HT1080 (cell line): Measurements from ENCODE around the gene DAND5. TPM values are rescaled to one million over a fixed set of nuclear protein-coding genes. Genes with fewer than 3 reads are reported as not detected.

Experiments used
- DNase-seq: peaks from one replicate; pipeline ENCODE4 v3.0.0-alpha.2; 2015; ENCODE audit warnings: low read depth
- total RNA-seq: library from RNA; depleted of rRNA; stranded (reverse); fragments of >200 nt; shearing (Covaris generic); gene quantifications from 2 replicates; pipeline ENCODE4 v1.2.3, GENCODE V29; 2014

Gene DAND5
- total RNA-seq, 1 experiment from 2014 or later = 0.31 TPM

DNA sequence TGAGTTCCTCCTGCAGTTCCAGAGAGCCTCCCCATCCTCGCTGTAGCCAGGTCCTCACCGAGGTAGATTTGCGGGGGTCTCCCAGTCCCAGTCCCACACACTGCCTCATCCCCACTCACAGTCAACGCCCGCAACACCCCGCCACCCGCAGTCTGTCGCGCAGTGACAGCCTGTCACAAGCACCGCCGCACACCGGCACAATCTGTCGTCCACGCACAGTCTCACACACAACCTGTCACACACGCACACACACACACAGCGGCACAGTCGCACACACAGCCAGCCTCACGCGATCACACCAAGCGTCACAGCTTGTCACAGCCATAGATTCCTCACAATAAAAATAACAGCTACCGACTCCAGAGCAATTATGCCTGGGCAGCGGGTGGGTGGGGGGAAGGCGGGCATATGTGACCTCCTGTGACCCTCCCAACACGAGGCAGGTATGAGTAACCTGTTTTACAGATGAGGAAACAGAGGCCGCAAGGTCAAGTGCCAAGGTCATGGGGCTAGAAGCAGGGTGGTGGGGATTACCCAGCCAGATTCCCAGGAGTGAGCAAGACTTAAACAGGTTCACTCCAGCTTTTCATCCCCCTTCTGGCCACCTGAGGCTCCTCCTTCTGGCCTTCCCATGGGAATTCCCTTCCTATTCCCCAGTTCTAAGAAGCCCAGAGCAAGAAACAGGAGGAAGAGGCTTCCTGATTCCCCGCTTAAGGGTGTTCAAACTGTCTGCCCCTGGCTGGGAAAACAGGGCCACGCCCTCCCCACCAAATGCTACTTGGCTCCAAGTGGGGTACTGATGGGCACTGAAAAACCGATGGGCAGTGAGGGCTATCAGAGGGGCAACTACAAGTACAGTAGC is 39.8 kb downstream of the DAND5 start:
- no peak for DNase-seq

GRCh38 chr19:13010038-13010991 is 40.9 kb downstream of the DAND5 start:
- DNase-seq = no peak

DNA sequence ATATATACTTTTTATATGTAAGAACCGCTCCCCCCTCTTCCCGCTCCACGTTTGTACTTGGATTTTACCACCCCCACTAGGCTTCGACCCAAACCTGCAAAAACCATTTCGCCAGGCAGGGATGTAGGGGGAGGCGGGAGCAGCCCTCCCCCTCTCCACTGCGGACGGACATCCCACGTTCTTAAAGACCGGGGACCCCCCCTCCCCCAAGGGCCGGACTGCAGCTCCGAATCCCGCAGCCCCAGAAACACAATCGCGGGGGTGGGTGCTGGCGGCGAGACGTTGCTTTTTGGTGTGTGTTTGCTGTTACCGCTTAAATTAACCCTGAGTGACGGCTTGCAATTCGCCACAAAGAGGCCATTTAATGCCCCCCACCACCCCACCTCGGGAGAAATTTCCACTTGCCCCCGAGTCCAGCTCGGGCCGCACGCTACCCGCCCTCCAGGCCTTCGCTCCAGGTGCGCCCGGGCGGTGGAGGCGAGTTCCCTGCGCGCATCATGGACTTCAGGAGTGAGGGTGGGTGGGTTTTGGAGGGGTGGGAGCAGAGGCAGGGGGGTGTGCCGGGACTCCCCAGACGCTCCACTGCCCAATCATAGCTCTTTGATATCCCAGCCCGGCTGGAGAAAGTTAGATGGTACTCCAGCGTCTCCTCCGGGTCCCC is 41.7 kb downstream of the DAND5 start:
- no peak for DNase-seq

DNA sequence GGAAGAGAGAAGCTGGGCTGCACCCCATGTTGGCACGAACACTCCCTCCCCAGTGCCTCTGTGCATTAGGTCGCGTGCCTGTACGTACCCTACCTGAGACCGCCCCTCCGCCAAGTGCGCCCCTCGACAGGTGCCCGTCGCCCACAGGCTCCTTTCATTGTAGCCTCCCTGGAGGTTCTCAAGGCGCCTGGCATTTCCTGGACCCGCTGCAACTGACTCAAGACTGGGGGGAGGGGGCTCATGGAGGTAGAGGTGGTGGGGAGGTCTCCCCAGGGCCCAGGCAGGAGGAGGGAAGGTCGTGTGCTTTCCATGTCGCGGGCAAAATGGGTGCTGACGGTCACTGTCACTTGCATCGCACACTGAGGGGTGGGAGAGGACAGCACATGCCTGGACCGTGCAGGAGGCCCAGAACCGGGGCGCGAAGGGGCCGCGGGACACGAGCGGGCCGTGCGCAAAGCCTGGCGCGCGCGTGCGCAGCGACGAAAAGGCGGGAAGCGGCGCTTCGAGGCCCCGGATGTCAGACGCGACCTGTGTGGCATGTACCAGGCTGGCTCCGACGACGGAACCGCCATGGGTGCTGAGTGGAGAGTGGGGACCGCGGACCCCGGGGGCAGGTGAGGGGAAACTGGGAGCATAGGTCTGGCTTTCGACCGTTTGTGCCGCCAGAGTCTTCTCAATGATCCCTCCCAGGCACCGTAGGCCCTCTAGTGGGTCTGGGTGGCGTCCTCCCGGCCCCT is 42.4 kb downstream of the DAND5 start:
- DNase-seq = no peak

DNA sequence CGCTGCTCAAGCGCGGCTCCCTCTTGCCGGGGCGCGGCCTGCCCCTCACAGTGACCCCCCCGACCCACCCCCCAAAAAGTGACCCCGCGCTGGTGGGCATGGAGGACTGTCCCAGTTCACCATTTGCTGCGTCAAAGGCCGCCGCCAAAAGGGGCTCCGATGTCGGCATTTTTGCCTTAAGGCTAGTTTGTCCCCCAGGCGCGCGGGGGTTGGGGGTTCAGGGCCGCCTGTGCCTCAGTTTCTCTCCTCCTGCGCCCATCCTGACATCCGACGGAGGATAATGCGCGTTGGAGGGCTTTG is 43.0 kb downstream of the DAND5 start:
- DNase-seq = no peak

DNA sequence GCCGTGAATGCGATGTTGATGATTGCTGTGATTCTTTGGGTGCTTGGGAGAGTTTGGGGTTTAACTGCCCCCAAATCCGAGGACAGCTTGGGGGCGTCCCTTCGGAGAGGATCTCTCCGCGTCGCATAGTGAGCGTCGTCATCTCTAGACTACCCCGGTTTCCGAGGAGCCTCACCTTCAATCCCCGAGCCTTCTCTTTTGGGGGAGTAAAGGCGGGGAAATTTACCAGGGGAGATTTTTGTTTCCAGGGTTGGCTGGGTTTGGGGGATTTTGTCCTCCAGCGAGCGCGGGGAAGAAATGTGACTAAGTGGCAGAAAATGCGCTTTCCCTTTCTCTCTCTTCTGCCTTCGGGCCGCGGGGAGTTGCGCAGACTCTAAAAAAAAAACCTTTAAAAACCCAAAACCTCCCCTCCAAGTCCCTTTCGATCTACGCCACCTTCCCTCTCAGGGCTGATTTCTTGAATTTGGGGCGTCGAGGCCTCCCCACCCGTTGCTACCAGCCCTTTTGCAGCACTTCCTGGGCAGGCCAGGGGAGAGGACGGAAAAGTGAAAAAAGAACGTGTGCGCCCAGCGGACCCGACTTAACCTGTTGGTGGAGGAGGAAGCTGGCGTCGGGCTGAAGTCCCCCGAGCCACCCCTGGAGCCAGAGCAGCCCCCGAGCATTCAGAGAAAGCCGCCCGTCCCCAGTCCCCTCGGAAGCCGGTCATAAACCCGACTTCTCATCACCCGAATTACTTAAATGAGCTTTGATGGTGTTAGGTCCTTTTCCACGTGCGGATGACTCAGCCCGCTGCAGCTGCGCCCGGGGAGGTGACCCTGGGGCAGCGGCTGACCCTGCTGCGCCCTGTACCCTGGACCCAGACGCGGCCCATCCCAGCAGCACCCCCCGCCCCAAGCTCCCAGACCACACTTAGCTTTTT is 43.6 kb downstream of the DAND5 start:
- peak; percentile 62 for DNase-seq

DNA sequence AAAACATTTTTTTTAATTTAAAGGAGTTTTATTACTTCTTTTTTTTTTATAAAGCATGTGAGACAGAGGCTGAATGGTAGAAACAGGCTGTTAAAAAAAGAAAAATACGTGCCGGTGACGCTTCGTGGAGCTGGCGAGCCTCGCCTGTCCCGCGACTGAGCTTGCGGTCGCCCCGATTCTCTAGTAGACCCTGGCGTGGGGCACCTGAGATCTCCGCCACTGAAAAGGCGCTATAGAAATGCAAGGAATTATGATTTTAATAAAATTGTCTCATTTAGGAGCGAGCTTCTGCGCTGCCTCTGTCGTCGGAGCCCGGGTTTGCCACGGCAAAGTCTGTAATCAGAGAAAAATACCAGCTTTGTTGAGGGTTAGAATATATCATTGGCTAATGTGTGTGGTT is 44.3 kb downstream of the DAND5 start:
- no peak for DNase-seq

GRCh38 chr19:13014101-13014920 is 44.9 kb downstream of the DAND5 start:
- DNase-seq = no peak

- no peak for DNase-seq
Observed at GRCh38 chr19:13014921-13015280, 45.5 kb downstream of the DAND5 start.

DNA sequence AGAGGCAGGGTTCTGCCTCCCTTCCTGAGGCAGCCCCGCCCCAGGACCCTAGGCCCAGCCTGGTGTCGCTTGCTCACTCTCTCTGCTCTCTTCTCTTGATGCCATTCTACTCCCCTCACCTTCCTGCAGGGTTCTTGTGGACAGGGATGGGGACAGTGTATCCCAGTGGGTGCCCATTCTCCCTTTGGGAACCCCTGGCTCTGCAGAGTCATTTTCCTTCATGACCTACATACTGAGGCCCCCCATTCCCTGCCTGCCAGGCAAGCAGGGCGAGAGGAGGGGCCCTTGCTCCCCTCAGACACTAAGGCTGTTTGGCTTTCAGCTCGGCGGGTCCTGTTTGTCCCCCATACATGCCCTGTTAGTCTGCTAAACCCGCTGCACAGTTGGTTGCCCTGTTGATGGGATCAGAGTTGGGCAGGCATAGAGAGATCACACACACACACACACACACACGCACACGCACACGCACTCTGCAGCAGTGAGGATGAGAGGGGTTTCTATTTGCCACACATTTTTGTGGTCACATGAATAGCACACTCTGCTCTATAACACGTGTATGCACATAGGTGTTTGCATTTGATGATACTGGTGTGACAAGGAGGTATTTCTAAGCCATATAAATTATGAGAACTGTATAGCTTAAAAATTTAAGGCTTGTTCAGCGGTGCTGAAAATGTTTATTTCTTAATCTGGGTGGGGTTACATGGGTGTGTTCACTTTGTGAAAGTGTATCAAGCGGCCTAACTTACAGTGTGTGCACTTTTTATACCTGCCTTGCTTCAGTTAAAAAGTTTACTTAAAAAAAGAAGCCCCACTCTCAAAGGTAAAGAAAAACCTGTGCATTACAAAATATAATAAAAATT is 46.2 kb downstream of the DAND5 start:
- no peak for DNase-seq

DNA sequence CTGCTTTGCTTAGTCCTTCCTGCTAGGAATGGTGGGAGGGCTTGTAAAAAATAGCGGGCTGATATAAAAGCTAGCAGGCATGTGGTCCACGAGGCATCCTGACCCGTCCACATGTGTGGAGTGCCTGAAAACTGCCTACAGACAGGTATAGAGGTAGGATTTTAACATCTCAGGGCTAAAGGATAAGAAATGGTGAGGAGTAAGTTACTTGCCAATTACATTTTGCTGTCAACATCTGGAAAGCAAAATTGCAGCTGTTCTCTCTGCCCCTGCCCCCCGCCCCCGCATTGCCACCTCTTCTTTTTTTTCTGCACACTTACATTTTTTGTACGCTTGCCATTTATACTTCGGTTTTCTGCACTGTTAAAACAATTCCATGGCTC is 46.9 kb downstream of the DAND5 start:
- no peak for DNase-seq

DNA sequence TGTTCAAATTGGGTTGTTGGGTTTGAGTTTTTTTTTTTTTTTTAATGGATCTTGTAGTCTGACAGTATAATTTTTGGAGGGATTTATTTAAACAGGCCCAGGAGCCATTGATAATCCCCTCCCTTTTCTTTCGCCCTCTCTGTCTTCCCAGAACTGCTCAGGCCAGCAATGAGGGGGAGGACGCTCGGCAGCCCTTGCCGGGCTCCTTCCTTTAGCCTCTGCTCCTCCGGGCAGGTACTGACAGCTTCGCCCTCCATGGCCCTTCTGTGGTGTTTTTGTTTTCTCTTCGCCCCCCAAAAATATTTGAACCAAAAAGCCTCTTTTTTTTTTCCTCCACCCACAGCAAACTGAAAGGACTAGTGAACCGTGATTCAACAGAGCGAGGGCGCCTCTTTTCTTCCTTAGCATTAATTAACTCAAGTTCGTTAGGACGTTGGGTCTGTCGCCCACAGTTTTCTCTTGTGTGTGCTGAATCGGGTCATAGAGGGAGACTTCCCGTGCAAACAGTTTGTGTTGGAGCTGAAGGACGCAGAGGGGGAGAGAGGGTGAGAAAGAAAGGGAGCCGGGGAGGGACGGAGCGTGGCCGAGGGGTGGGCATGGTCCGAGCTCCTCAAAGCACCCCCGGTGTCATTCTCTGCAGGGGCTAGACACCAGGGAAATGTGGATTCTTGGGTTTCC is 47.4 kb downstream of the DAND5 start:
- DNase-seq = no peak

DNA sequence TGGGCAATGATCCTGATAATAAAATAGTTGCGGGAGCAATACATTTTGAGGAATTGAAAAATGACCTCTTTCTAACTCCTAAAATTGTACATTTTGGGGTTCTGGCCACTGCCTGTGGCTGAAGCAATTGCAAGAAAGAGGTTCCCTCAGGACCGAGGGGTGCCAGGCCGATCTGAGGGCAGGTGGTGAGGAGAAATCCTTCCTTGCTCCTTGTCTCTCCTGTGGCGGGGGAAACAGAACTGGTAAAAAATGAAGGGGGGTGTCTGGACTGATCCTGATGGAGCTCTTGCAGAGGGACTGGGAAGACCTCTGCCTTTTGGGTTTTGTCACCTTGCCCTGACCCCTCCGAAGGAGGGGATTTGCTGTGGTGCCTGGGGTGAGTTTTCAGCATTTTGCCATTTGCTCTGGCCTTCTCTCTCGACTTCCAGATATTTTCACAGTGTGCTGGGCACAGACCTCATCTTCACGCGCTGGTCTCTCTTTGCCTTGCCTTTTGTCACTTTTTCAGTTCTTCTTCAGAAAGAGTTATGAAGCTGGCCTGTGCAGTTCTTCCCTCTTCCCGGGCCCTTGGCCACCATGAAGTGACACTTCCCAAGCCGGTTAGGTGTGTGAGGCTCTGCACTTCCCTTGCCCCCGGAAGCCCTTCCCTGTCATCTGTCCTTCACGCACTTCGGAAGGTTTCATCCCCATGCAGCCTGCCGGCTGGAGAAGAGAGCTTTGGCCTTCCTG is 48.1 kb downstream of the DAND5 start:
- DNase-seq = no peak

GRCh38 chr19:13018035-13018914 is 48.9 kb downstream of the DAND5 start:
- no peak for DNase-seq

DNA sequence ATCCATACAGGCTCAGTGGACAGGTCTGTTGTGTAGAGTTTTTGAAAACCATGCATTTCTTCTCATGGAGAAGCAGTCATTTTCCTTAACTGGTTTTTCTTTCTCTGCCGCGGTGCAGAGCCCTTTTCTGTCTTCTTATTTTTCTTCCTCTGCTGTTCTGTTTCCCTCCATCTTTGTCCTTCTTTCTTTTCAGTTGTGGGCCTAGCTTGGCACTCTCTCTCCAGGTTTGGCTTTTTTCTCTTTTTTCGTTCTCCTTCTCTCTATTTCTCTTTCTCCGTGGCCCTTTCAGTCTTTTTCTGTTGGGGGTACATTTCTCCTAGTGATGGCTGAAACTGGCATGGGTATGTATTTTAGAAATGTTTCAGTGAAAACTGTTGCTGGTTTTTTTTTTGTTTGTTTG is 50.0 kb downstream of the DAND5 start:
- no peak for DNase-seq

- no peak for DNase-seq
Observed at GRCh38 chr19:13020002-13020414, 50.6 kb downstream of the DAND5 start.
